HEK293T (cell line): Measurements from ENCODE around the gene ACKR2.

Experiments
- CTCF ChIA-PET: fragments of 350-600 bp; formaldehyde crosslinking; extraction: SDS; loops from one replicate; lab custom pipeline; 2021; ENCODE audit warnings: antibody characterized with exemption, inconsistent platforms; lab: Yijun Ruan, JAX
- POLR2A ChIA-PET: fragments of 350-600 bp; formaldehyde crosslinking; extraction: SDS; loops from one replicate; lab custom pipeline; 2020; ENCODE audit warnings: antibody characterized with exemption, inconsistent platforms; lab: Yijun Ruan, JAX
- DNase-seq: peaks from one replicate; pipeline ENCODE4 v3.0.0; 2012; ENCODE audit warnings: mixed read lengths; ENCODE audit errors: extremely low spot score
- ARNT ChIP-seq: fragments of 450-650 bp; IDR thresholded peaks from 2 replicates; pipeline ENCODE4 v1.6.1; 2017; ENCODE audit warnings: mild to moderate bottlenecking
- BHLHE40 ChIP-seq: fragments of 450-650 bp; IDR thresholded peaks from 2 replicates; pipeline ENCODE4 v1.6.1; 2016; ENCODE audit warnings: mild to moderate bottlenecking, moderate library complexity, borderline replicate concordance
- CTBP1 ChIP-seq: fragments of 450-650 bp; IDR thresholded peaks from 2 replicates; pipeline ENCODE4 v1.6.1; 2016; ENCODE audit warnings: borderline replicate concordance
- ELF4 ChIP-seq: fragments of 450-650 bp; IDR thresholded peaks from 2 replicates; pipeline ENCODE4 v1.6.1; 2017; ENCODE audit warnings: antibody characterized with exemption
- FOXA1 ChIP-seq: fragments of 450-650 bp; IDR thresholded peaks from 2 replicates; pipeline ENCODE4 v1.6.1; 2016; ENCODE audit warnings: mild to moderate bottlenecking
- FOXK2 ChIP-seq: fragments of 450-650 bp; IDR thresholded peaks from 2 replicates; pipeline ENCODE4 v1.6.1; 2016; ENCODE audit warnings: mild to moderate bottlenecking
- FOXM1 ChIP-seq: fragments of 450-650 bp; IDR thresholded peaks from 2 replicates; pipeline ENCODE4 v1.6.1; 2017; ENCODE audit warnings: mild to moderate bottlenecking, borderline replicate concordance
- HDGF ChIP-seq: fragments of 450-650 bp; IDR thresholded peaks from 2 replicates; pipeline ENCODE4 v1.6.1; 2017; ENCODE audit warnings: antibody characterized with exemption, borderline replicate concordance
- L3MBTL2 ChIP-seq: fragments of 450-650 bp; conservative IDR thresholded peaks from 2 replicates; pipeline ENCODE4 v1.6.1; 2016; ENCODE audit warnings: mild to moderate bottlenecking
- LEF1 ChIP-seq: fragments of 450-650 bp; IDR thresholded peaks from 2 replicates; pipeline ENCODE4 v1.6.1; 2017; ENCODE audit warnings: mild to moderate bottlenecking, borderline replicate concordance
- NFRKB ChIP-seq: fragments of 450-650 bp; IDR thresholded peaks from 2 replicates; pipeline ENCODE4 v1.6.1; 2016; ENCODE audit warnings: mild to moderate bottlenecking, moderate library complexity
- SP1 ChIP-seq: fragments of 450-650 bp; IDR thresholded peaks from 2 replicates; pipeline ENCODE4 v1.6.1; 2017
- SUZ12 ChIP-seq: fragments of 450-650 bp; IDR thresholded peaks from 2 replicates; pipeline ENCODE4 v1.6.1; 2016; ENCODE audit warnings: mild to moderate bottlenecking
- TARDBP ChIP-seq: fragments of 450-650 bp; IDR thresholded peaks from 2 replicates; pipeline ENCODE4 v1.6.1; 2016
- ZNF384 ChIP-seq: fragments of 450-650 bp; IDR thresholded peaks from 2 replicates; pipeline ENCODE4 v1.6.1; 2016
- TF ChIP-seq, protein P1 (sequence below): fragments of 450-650 bp; IDR thresholded peaks from 2 replicates; pipeline ENCODE4 v1.6.1; 2016

Gene ACKR2

DNA sequence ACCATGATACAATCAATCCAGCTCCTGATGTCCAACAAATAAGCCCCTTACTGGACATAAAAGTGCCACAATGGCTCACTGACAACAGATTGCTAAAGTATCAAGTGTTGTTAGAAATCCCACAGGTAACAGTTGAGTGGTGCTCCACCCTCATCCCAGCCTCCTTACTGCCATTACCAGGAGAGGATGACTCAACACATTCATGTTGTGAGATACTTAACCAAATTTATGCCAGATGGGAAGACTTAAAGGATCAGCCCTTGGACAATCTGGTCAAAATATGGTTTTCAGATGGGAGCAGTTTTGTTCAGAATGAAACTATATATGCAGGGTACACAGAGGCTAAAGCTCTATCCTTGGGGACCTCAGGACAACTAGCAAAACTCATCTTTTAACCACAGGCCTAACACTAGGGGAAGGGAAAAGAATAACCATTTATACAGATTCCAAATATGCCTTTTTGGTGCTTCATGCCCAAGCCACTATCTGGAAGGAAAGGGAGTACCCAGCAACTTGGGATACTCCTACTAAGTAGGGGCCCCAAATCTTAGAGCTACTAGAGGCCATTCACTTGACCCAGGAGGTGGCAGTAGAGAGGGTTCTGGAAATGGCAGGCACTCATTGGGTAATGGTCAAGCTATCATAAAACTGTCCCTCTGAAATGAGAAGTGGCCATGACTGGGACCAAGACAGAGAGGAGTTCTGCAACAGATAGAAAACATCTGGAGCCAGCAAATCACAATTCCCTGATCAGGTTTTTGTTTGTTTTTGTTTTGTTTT, 89.8 kb downstream of the ACKR2 start:
- ChIA-PET POLR2A (no interaction called here), CTCF (no interaction called here)
- DNase-seq, result no peak
- TF ChIP-seq, protein P1, sequence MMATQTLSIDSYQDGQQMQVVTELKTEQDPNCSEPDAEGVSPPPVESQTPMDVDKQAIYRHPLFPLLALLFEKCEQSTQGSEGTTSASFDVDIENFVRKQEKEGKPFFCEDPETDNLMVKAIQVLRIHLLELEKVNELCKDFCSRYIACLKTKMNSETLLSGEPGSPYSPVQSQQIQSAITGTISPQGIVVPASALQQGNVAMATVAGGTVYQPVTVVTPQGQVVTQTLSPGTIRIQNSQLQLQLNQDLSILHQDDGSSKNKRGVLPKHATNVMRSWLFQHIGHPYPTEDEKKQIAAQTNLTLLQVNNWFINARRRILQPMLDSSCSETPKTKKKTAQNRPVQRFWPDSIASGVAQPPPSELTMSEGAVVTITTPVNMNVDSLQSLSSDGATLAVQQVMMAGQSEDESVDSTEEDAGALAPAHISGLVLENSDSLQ, result 0 out of 2 replicates have a peak, but pooled peaks have one; percentile 18
- TF ChIP-seq LEF1 (no peak), FOXA1 (no peak), NFRKB (no peak), TARDBP (no peak), ZNF384 (no peak), BHLHE40 (no peak)

DNA sequence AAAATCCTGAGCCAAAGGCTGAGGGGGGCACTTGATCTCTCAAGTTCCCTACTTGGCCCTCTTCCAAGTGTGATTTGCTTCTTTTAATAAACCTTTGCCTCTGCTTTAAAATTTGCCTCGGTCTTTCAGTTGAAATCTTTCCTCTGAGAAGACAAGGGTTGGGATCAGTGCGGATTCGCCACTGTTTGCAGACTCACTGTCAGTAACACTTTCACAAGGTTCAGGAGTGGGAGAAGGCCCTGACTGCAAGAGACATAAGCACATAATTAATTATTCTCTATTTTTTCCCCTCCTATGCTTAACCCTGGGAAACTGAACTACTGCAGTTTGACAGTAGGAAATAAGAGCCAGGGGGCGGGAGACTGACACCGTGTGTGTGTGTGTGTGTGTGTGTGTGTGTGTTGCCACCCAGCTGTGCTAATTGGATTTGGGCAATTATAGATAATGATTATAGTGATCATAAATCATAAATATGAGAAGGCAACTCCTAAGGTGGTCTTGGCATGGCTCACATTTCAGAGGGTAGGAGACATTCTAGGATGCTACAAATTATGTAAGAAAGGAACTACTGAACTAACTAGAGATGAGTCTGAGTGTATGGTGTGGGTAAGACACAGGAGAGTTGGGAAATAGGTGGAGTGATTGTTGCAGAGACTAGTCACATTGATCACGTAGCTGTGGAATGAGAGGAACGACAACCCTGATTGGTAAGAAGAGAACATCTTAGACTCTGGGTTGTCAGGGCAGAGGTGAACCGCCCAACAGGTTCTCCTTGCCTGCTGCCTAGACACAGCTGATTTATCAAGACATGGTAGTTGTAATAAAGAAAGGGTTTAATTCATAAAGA, 91.2 kb downstream of the ACKR2 start:
- ChIA-PET POLR2A (no interaction called here), CTCF (interaction anchor here (0.7 kb wide), 1 partner anchor 859 kb away, joined by 3 read pairs; no protein-coding TSS in a partner anchor)
- TF ChIP-seq FOXA1 (no peak), LEF1 (no peak), FOXM1 (no peak), ZNF384 (no peak)
- TF ChIP-seq, protein P1, result peak; percentile 52
- DNase-seq, result no peak

DNA sequence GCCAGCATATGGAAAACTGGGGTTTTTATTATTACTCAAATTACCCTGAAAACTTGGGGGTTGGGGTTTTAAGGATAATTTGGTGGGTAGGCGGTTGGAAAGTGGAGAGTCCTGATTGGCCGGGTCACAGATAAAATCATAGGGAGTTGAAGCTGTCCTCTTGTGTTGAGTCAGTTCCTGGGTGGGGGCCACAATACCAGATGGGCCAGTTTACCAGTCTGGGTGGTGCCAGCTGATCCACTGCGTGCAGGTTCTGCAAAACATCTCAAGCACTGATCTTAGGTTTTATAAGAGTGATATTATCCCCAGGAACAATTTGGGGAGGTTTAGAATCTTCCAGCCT, 91.8 kb downstream of the ACKR2 start:
- TF ChIP-seq ELF4, result no peak
- no peak for TF ChIP-seq SUZ12
- TF ChIP-seq ARNT, result no peak
- TF ChIP-seq TARDBP, result no peak
- no peak for TF ChIP-seq FOXM1
- TF ChIP-seq NFRKB, result no peak
- TF ChIP-seq, protein P1, result no peak
- TF ChIP-seq HDGF, result no peak
- no peak for TF ChIP-seq SP1
- no peak for DNase-seq
- ChIA-PET POLR2A (no interaction called here), CTCF (interaction anchor here (0.7 kb wide), 1 partner anchor 859 kb away, joined by 3 read pairs; no protein-coding TSS in a partner anchor)

DNA sequence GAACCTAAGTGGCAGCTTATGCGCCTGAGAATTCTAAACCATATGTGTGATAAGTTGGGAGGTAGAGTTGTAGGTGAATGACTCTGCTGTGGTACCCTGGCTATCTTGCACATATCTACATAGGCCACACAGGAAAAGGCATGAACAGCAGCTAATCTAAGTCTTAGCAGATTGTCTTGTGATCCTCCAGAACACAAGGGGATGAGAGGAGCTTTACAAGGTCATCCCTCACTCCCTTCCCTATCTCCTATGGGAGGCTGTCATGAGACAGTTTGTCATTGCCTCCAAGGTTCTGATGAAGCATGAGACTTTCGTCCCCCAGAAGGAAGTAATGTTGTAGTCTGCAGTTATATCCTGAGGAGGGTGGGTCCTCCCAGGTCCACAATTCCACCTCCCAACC, 93.0 kb downstream of the ACKR2 start:
- ChIA-PET CTCF (interaction anchor here (0.7 kb wide), 1 partner anchor 63 kb away, joined by 3 read pairs; no protein-coding TSS in a partner anchor), POLR2A (no interaction called here)
- TF ChIP-seq ZNF384 (no peak), FOXM1 (no peak), ARNT (no peak), TARDBP (no peak), NFRKB (no peak), FOXK2 (no peak), SP1 (no peak), ELF4 (no peak), CTBP1 (no peak), SUZ12 (no peak), BHLHE40 (no peak), FOXA1 (no peak), LEF1 (no peak), HDGF (no peak), L3MBTL2 (no peak)
- TF ChIP-seq, protein P1, result no peak
- no peak for DNase-seq

DNA sequence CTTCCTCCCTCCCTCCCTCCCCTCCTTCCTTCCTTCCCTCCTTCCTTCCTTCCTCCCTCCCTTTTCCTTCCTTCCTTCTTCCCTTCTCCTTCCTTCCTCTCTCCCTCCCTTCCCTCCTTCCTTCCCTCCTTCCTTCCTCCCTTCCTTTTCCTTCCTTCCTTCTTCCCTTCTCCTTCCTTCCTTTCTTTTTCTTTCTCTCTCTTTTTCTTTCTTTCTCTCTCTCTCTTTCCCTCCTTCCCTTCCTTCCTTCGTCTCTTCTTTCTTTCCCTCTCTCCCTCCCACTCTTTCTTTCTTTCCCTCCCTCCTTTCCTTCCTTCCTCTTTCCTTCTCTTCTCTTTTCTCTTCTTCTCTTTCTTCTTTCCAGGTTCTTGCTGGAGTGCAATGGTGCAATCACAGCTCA, 94.8 kb downstream of the ACKR2 start:
- no peak for DNase-seq
- ChIA-PET CTCF (no interaction called here), POLR2A (no interaction called here)
- TF ChIP-seq SP1 (no peak), ARNT (no peak), BHLHE40 (no peak), LEF1 (no peak), FOXK2 (no peak), ZNF384 (no peak), FOXA1 (no peak), HDGF (no peak), CTBP1 (no peak), NFRKB (no peak), ELF4 (no peak)
- TF ChIP-seq, protein P1, result no peak
